T-helper 1 cell treated with Interleukin-12 subunit alpha and Interleukin-12 subunit beta and Interleukin-4 antibody, amounts not matched to agents 30 μg/mL and 1 μg/mL, for 36 hours (primary cell): Measurements from ENCODE around the gene SCUBE3.

Experiments
- H3K27ac Mint-ChIP-seq: one replicate; pipeline ENCODE4 v1.8.0; 2021; ENCODE audit warnings: mild to moderate bottlenecking, mixed read lengths
- H3K27me3 Mint-ChIP-seq: one replicate; pipeline ENCODE4 v1.8.0; 2021; ENCODE audit warnings: low read depth, mixed read lengths
- H3K36me3 Mint-ChIP-seq: one replicate; pipeline ENCODE4 v1.8.0; 2021; ENCODE audit warnings: low read depth, mixed read lengths
- H3K4me1 Mint-ChIP-seq: one replicate; pipeline ENCODE4 v1.8.0; 2021; ENCODE audit warnings: low read depth, mixed read lengths
- H3K4me3 Mint-ChIP-seq: one replicate; pipeline ENCODE4 v1.8.0; 2021; ENCODE audit warnings: mild to moderate bottlenecking, moderate library complexity, mixed read lengths
- H3K9me3 Mint-ChIP-seq: one replicate; pipeline ENCODE4 v1.8.0; 2021; ENCODE audit warnings: mixed read lengths

Gene SCUBE3

DNA sequence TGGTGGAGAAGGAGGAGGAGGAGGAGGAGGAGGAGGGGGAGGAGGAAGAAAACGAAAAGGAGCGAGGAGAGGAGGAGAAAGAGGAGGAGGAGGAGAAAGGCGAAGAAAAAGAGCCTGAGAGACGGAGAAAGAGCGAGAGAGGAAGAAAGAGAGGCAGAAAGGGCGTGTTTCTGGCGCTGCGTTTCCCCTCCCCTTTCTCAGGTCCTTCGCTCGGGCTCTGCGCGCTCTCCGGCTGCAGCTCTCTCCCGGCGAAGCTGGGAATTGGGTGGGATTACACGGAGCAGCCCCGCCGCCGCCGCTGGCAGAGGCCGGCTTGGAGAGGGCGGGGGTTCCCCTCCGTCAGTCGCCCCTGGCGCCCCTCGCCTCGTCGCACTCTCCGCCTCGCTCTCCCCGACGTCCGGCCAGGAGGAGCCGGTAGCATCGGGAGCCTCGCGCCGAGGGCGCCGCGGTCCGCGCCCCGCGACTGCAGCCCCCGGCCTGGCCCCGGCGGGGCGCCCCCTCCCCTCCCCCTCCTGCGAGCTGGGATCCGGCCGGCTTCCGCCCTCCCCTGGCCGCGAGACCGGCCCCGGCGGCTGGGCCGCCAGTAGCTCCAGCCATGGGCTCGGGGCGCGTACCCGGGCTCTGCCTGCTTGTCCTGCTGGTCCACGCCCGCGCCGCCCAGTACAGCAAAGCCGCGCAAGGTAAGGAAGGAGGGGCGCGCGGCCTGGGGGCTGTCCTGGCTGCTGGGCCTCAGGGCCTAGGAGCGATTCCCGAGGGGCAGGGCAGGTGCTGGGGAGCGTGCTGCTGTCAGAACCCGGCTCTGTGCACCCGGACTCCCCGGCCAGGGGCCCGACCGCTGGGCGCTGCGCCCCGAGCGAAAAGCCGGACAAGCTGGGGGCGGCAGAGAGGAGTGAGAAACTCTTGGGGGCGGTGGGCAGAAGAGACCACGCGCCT, at the start of gene SCUBE3:
TSS of gene SCUBE3 (plus strand) at position 133 of the 933 bp plus-strand sequence. CDS start at position 596, 463 bp downstream.
- H3K36me3 Mint-ChIP-seq, result no peaks in the 10 kb centered on the region
- H3K27me3 Mint-ChIP-seq, result peaks cover 78% of the 10 kb centered on the region
- H3K4me3 Mint-ChIP-seq, result peak within 1 kb of the TSS; percentile 56
- H3K4me1 Mint-ChIP-seq, result peaks cover 3% of the 10 kb centered on the region
- no peaks in the 10 kb centered on the region for H3K9me3 Mint-ChIP-seq
- no peak within 1 kb of the TSS for H3K27ac Mint-ChIP-seq

DNA sequence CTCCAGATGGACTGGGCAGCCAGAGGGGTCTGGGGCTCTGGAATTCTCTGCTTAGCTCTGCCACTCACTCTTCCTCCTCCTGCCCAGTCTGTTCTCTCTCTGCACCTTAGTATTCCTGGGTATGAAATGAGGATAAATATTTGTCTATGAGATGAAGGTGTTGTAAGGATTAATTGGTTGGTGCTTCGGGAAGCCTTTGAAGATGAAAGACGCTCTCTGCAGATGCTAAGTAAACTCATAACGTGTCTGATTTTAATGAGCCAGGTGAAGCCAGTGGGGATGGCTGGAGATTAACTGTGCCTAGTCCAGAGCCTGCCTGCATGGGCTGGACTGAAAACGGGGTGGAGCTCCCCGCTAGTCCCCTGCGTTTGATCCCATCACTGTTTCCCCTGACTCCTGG, 49.5 kb upstream of the SCUBE3 start:
- H3K27me3 Mint-ChIP-seq, result peaks cover 1% of the 10 kb centered on the region
- no peaks in the 10 kb centered on the region for H3K36me3 Mint-ChIP-seq
- H3K27ac Mint-ChIP-seq, result no peak overlapping the region
- H3K4me3 Mint-ChIP-seq, result no peak overlapping the region
- peaks cover 6% of the 10 kb centered on the region for H3K4me1 Mint-ChIP-seq
- H3K9me3 Mint-ChIP-seq, result peaks cover 1% of the 10 kb centered on the region

DNA sequence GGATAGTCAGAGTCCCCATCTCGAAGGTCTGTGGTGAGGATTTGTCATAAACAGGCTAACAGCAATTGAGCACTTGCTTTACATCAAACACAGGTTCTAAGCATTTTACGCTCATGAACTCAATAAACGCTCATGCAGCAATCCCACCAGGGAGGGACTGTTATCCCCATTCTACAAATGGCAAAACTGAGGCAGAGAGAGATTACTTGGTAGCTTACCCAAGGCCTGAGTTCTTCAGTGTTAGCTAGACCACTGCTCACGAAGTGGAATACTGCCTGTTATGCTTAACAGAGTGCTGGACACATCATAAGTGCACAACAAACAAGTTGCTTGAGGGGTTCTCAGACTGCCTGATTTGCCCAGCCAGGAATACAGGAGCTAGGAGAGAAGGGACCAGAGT, 48.9 kb upstream of the SCUBE3 start:
- Mint-ChIP-seq H3K9me3 (peaks cover 7% of the 10 kb centered on the region), H3K36me3 (no peaks in the 10 kb centered on the region), H3K4me1 (peaks cover 6% of the 10 kb centered on the region), H3K27ac (no peak overlapping the region), H3K27me3 (peaks cover 6% of the 10 kb centered on the region), H3K4me3 (no peak overlapping the region)

GRCh38 chr6:35165630-35166071, 48.1 kb upstream of the SCUBE3 start:
- Mint-ChIP-seq H3K9me3 (peaks cover 11% of the 10 kb centered on the region), H3K36me3 (no peaks in the 10 kb centered on the region), H3K4me3 (no peak overlapping the region), H3K27me3 (peaks cover 10% of the 10 kb centered on the region), H3K4me1 (peaks cover 6% of the 10 kb centered on the region), H3K27ac (no peak overlapping the region)

DNA sequence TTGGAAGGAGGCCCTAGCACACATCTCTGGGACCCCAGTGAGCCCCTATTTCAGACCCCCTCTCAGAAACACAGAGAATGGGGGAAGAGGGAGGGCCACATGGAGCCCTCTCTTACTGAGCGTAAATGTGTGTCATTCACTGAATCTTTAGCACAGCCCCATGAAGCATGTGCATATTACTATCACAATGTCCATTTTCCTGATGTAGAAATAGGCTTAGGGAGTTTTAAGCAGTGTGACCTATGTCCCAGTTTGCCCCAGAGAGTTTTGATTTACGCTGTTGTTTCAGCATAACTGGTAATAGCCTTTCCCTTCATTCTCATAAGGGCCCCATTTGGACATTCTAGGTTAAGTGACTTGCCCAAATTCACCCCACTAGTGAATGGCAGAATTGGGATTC, 47.6 kb upstream of the SCUBE3 start:
- peaks cover 11% of the 10 kb centered on the region for H3K9me3 Mint-ChIP-seq
- H3K27me3 Mint-ChIP-seq, result peaks cover 12% of the 10 kb centered on the region
- H3K4me3 Mint-ChIP-seq, result no peak overlapping the region
- H3K36me3 Mint-ChIP-seq, result no peaks in the 10 kb centered on the region
- H3K4me1 Mint-ChIP-seq, result peaks cover 6% of the 10 kb centered on the region
- H3K27ac Mint-ChIP-seq, result no peak overlapping the region

DNA sequence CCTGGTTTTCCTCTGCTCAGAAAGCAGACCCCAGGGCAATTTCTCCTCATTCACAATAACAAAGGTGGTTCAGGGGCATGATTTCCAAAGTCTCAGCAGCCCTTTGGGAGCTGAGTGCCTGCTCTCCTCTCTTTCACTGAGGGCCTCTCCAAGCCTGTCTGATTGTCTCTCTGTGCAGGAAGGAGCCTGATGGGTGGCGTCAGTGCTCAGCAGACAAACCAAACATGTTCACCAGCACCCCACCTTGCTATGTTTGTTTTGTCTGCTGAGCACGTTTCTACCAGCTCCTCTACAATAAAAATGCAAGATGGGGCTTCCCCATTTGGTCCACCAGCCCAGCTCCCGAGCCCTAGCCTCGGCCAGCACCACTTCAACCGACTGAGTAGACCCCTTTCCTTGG, 47.2 kb upstream of the SCUBE3 start:
- no peaks in the 10 kb centered on the region for H3K36me3 Mint-ChIP-seq
- peaks cover 11% of the 10 kb centered on the region for H3K9me3 Mint-ChIP-seq
- peaks cover 12% of the 10 kb centered on the region for H3K27me3 Mint-ChIP-seq
- H3K4me3 Mint-ChIP-seq, result no peak overlapping the region
- H3K4me1 Mint-ChIP-seq, result peaks cover 6% of the 10 kb centered on the region
- no peak overlapping the region for H3K27ac Mint-ChIP-seq

- peaks cover 6% of the 10 kb centered on the region for H3K4me1 Mint-ChIP-seq
- H3K4me3 Mint-ChIP-seq, result no peak overlapping the region
- no peak overlapping the region for H3K27ac Mint-ChIP-seq
- peaks cover 11% of the 10 kb centered on the region for H3K9me3 Mint-ChIP-seq
- no peaks in the 10 kb centered on the region for H3K36me3 Mint-ChIP-seq
- peaks cover 12% of the 10 kb centered on the region for H3K27me3 Mint-ChIP-seq
These were observed 46.3 kb upstream of the SCUBE3 start for GRCh38 chr6:35167505-35167904.

GRCh38 chr6:35168461-35168861, 45.3 kb upstream of the SCUBE3 start:
- Mint-ChIP-seq H3K27me3 (peaks cover 12% of the 10 kb centered on the region), H3K4me1 (peaks cover 10% of the 10 kb centered on the region), H3K36me3 (no peaks in the 10 kb centered on the region), H3K4me3 (no peak overlapping the region), H3K27ac (no peak overlapping the region), H3K9me3 (peaks cover 11% of the 10 kb centered on the region)

DNA sequence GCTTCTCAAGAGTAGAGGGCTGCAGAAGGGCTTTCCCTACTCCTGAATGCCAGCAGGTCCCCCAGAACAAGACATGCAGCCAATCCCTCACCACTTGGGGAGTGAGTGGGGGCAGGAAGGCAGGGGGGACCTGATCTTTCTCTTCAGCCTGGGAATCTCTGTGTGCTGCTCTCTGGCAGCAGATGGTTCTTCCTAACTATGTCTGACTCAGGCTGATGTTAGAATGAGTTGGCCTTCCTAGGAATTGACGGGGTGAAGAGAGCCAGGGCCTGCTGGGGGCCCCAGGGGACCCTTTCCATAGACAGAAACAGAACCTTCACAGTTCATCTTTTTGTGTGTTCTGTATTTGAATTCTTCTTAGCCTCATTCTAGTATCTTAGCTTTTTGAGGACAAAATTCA, 43.6 kb upstream of the SCUBE3 start:
- H3K4me3 Mint-ChIP-seq, result no peak overlapping the region
- peaks cover 17% of the 10 kb centered on the region for H3K4me1 Mint-ChIP-seq
- H3K9me3 Mint-ChIP-seq, result peaks cover 11% of the 10 kb centered on the region
- no peaks in the 10 kb centered on the region for H3K36me3 Mint-ChIP-seq
- H3K27ac Mint-ChIP-seq, result no peak overlapping the region
- peaks cover 12% of the 10 kb centered on the region for H3K27me3 Mint-ChIP-seq

DNA sequence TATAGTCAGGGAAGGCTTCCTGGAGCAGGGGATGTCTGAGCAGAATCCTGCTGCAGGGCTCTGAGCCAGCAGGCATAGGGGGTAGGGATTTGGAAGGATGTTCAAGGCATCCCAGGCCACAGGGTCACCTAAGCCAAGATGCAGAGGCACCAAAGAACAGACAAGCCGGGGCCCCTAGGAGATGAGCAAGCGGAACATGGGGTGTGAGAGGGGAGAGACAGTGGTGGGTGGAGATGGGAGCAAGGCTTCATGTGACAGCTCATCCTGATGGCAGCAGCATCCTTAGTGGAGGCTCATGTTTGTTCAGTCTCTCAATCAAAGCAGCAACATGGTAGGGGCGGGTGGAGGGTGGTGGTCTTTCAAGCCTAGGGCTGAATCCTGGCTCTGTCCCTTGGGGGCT, 42.9 kb upstream of the SCUBE3 start:
- Mint-ChIP-seq H3K4me3 (no peak overlapping the region), H3K9me3 (peaks cover 11% of the 10 kb centered on the region), H3K36me3 (no peaks in the 10 kb centered on the region), H3K27ac (no peak overlapping the region), H3K4me1 (peaks cover 11% of the 10 kb centered on the region), H3K27me3 (peaks cover 13% of the 10 kb centered on the region)

- H3K27ac Mint-ChIP-seq, result no peak overlapping the region
These were observed 40.7 kb upstream of the SCUBE3 start for GRCh38 chr6:35173044-35173426.

GRCh38 chr6:35173427-35174087, 40.2 kb upstream of the SCUBE3 start:
- no peak overlapping the region for H3K27ac Mint-ChIP-seq
- H3K9me3 Mint-ChIP-seq, result peaks cover 11% of the 10 kb centered on the region
- H3K27me3 Mint-ChIP-seq, result peaks cover 21% of the 10 kb centered on the region
- peaks cover 15% of the 10 kb centered on the region for H3K4me1 Mint-ChIP-seq
- H3K4me3 Mint-ChIP-seq, result no peak overlapping the region
- no peaks in the 10 kb centered on the region for H3K36me3 Mint-ChIP-seq

More at GRCh38 chr6:35173044-35173426, 40.7 kb upstream of the SCUBE3 start:
- peaks cover 19% of the 10 kb centered on the region for H3K27me3 Mint-ChIP-seq
- no peak overlapping the region for H3K4me3 Mint-ChIP-seq
- peaks cover 15% of the 10 kb centered on the region for H3K4me1 Mint-ChIP-seq
- peaks cover 11% of the 10 kb centered on the region for H3K9me3 Mint-ChIP-seq
- no peaks in the 10 kb centered on the region for H3K36me3 Mint-ChIP-seq

DNA sequence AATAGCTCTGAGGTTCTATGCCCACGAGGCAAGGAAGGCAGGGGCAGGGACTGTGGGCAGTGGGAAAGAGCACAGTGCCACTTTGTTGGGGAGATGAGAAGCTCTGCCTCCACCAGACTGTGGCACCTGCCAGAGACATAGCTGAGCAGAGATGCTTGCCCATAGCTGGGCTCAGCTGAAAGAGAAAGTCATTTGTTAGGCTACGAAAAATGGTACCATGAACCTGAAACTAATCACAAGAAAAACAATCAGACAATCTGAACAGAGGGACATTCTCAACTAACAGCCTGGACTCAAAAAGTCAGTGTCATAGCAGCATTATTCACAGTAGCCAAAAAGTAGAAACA, 39.7 kb upstream of the SCUBE3 start:
- Mint-ChIP-seq H3K27ac (no peak overlapping the region), H3K27me3 (peaks cover 22% of the 10 kb centered on the region), H3K36me3 (no peaks in the 10 kb centered on the region), H3K9me3 (peaks cover 11% of the 10 kb centered on the region), H3K4me3 (no peak overlapping the region), H3K4me1 (peaks cover 15% of the 10 kb centered on the region)

- Mint-ChIP-seq H3K36me3 (no peaks in the 10 kb centered on the region), H3K4me3 (no peak overlapping the region), H3K27ac (no peak overlapping the region), H3K27me3 (peaks cover 19% of the 10 kb centered on the region), H3K9me3 (peaks cover 8% of the 10 kb centered on the region), H3K4me1 (peaks cover 15% of the 10 kb centered on the region)
These were observed 39.3 kb upstream of the SCUBE3 start for GRCh38 chr6:35174501-35174900.
